NK-92 (cell line): Measurements from ENCODE around the gene ROPN1.

ENCODE experiments used
- DNase-seq: peaks from one replicate; lab custom pipeline; 2025; ENCODE audit not compliant: unreplicated experiment; lab: John Stamatoyannopoulos, UW

ROPN1 gene

GRCh38 chr3:123949641-123950040 is 42.3 kb downstream of the ROPN1 start:
- no peak for DNase-seq

GRCh38 chr3:123948449-123948848 is 43.5 kb downstream of the ROPN1 start:
- no peak for DNase-seq

- DNase-seq = no peak
These were observed 44.4 kb downstream of the ROPN1 start for GRCh38 chr3:123947482-123947881.

GRCh38 chr3:123941542-123941941 is 50.4 kb downstream of the ROPN1 start:
- no peak for DNase-seq

GRCh38 chr3:123941121-123941520 is 50.8 kb downstream of the ROPN1 start:
- DNase-seq = no peak

- DNase-seq = no peak
These were observed 52.2 kb downstream of the ROPN1 start for GRCh38 chr3:123939706-123940105.

GRCh38 chr3:123936400-123936799 is 55.5 kb downstream of the ROPN1 start:
- no peak for DNase-seq

- no peak for DNase-seq
These were observed 56.1 kb downstream of the ROPN1 start for GRCh38 chr3:123935830-123936229.

- no peak for DNase-seq
These were observed 57.7 kb downstream of the ROPN1 start for GRCh38 chr3:123934250-123934649.

GRCh38 chr3:123930445-123930844 is 61.5 kb downstream of the ROPN1 start:
- DNase-seq = no peak

- no peak for DNase-seq
These were observed 62.6 kb downstream of the ROPN1 start for GRCh38 chr3:123929325-123929724.

- no peak for DNase-seq
These were observed 65.5 kb downstream of the ROPN1 start for GRCh38 chr3:123926396-123926795.

- no peak for DNase-seq
These were observed 71.1 kb downstream of the ROPN1 start for GRCh38 chr3:123920868-123921267.

GRCh38 chr3:123920383-123920782 is 71.5 kb downstream of the ROPN1 start:
- DNase-seq = no peak

GRCh38 chr3:123919353-123919752 is 72.6 kb downstream of the ROPN1 start:
- DNase-seq = no peak
